ENCODE data around the gene MAL. TPM values are rescaled to one million over a fixed set of nuclear protein-coding genes. Genes with fewer than 3 reads are reported as not detected.

MAL gene
- total RNA-seq, 2 donors from 2014 or later: not detected

- ATAC-seq (ENCODE audit: insufficient number of reproducible peaks, low FRiP score, low read depth) (no peak), DNase-seq (ENCODE audit: low spot score) (no peak)
- no peaks in the 10 kb centered on the region for H3K9me3 ChIP-seq
- no peaks in the 10 kb centered on the region for H3K4me1 ChIP-seq (ENCODE audit: control insufficient read depth in 1 of 2, low read depth in 2 of 2)
- no peak overlapping the region for H3K4me3 ChIP-seq
- no peaks in the 10 kb centered on the region for H3K27me3 ChIP-seq (replicated peaks; ENCODE audit: insufficient read depth)
- no peak overlapping the region for H3K27ac ChIP-seq
- H3K36me3 ChIP-seq: no peaks in the 10 kb centered on the region
- no peak for TF ChIP-seq CTCF (IDR thresholded peaks at IDR 0.05)
Measured at GRCh38 chr2:95010718-95011117, 14.8 kb upstream of the MAL start.

- DNase-seq (ENCODE audit: low spot score) (no peak), ATAC-seq (ENCODE audit: insufficient number of reproducible peaks, low FRiP score, low read depth) (no peak)
- H3K27ac ChIP-seq: no peak overlapping the region
- no peaks in the 10 kb centered on the region for H3K4me1 ChIP-seq (ENCODE audit: control insufficient read depth in 1 of 2, low read depth in 2 of 2)
- H3K27me3 ChIP-seq (replicated peaks; ENCODE audit: insufficient read depth): no peaks in the 10 kb centered on the region
- no peaks in the 10 kb centered on the region for H3K36me3 ChIP-seq
- no peaks in the 10 kb centered on the region for H3K9me3 ChIP-seq
- H3K4me3 ChIP-seq: no peak overlapping the region
- TF ChIP-seq CTCF (IDR thresholded peaks at IDR 0.05): no peak
Measured at GRCh38 chr2:95012881-95013550, 12.5 kb upstream of the MAL start.

GRCh38 chr2:95013726-95014125, 11.8 kb upstream of the MAL start:
- H3K4me1 ChIP-seq (ENCODE audit: control insufficient read depth in 1 of 2, low read depth in 2 of 2): no peaks in the 10 kb centered on the region
- H3K27me3 ChIP-seq (replicated peaks; ENCODE audit: insufficient read depth): no peaks in the 10 kb centered on the region
- H3K4me3 ChIP-seq: no peak overlapping the region
- no peak overlapping the region for H3K27ac ChIP-seq
- ATAC-seq (ENCODE audit: insufficient number of reproducible peaks, low FRiP score, low read depth) (no peak), DNase-seq (ENCODE audit: low spot score) (no peak)
- no peaks in the 10 kb centered on the region for H3K9me3 ChIP-seq
- TF ChIP-seq CTCF (IDR thresholded peaks at IDR 0.05): no peak
- no peaks in the 10 kb centered on the region for H3K36me3 ChIP-seq

GRCh38 chr2:95014126-95014708, 11.3 kb upstream of the MAL start:
- TF ChIP-seq CTCF (IDR thresholded peaks at IDR 0.05): no peak
- no peak overlapping the region for H3K27ac ChIP-seq
- H3K36me3 ChIP-seq: no peaks in the 10 kb centered on the region
- H3K4me1 ChIP-seq (ENCODE audit: control insufficient read depth in 1 of 2, low read depth in 2 of 2): no peaks in the 10 kb centered on the region
- ATAC-seq (ENCODE audit: insufficient number of reproducible peaks, low FRiP score, low read depth) (no peak), DNase-seq (ENCODE audit: low spot score) (no peak)
- H3K27me3 ChIP-seq (replicated peaks; ENCODE audit: insufficient read depth): no peaks in the 10 kb centered on the region
- H3K4me3 ChIP-seq: no peak overlapping the region
- no peaks in the 10 kb centered on the region for H3K9me3 ChIP-seq

GRCh38 chr2:95015261-95015912, 10.1 kb upstream of the MAL start:
- no peaks in the 10 kb centered on the region for H3K36me3 ChIP-seq

More at GRCh38 chr2:95015261-95015912, 10.1 kb upstream of the MAL start:
- TF ChIP-seq CTCF (IDR thresholded peaks at IDR 0.05): no peak
- no peaks in the 10 kb centered on the region for H3K4me1 ChIP-seq (ENCODE audit: control insufficient read depth in 1 of 2, low read depth in 2 of 2)
- no peak for ATAC-seq (ENCODE audit: insufficient number of reproducible peaks, low FRiP score, low read depth)
- no peaks in the 10 kb centered on the region for H3K27me3 ChIP-seq (replicated peaks; ENCODE audit: insufficient read depth)
- H3K4me3 ChIP-seq: no peak overlapping the region
- H3K9me3 ChIP-seq: no peaks in the 10 kb centered on the region
- no peak overlapping the region for H3K27ac ChIP-seq
- no peak for DNase-seq (ENCODE audit: low spot score)

Measured in thoracic aorta (tissue), 2 donors.